Thoracic aorta (tissue), 2 donors: ENCODE measurements around the gene CTNNBIP1. TPM values are rescaled to one million over a fixed set of nuclear protein-coding genes. Genes with fewer than 3 reads are reported as not detected.

Experiments
- ATAC-seq: fragments of 150-250 bp; one replicate; pipeline ENCODE4 v1.8.0; 2017; ENCODE audit warnings: low read depth; ENCODE audit not compliant: insufficient number of reproducible peaks, low FRiP score
- DNase-seq: peaks from one replicate; pipeline ENCODE4 v3.0.0-alpha.2; 2020; ENCODE audit warnings: low spot score
- H3K27ac ChIP-seq, 2 donors: fragments of 200-600 bp; sonication (generic); 1 replicate in 1 of 2; 2 replicates in 1 of 2; pipeline ENCODE4 v1.5.1; 2016; ENCODE audit warnings: mild to moderate bottlenecking in 2 of 2, moderate library complexity in 2 of 2
- H3K27me3 ChIP-seq: fragments of 200-600 bp; sonication (generic); replicated peaks from 2 replicates; pipeline ENCODE4 v1.6.0; 2016; ENCODE audit warnings: mild to moderate bottlenecking; ENCODE audit not compliant: insufficient read depth
- H3K36me3 ChIP-seq: fragments of 200-600 bp; sonication (generic); one replicate; pipeline ENCODE4 v1.5.1; 2016
- H3K4me1 ChIP-seq, 2 donors: fragments of 200-600 bp; sonication (generic); 1 replicate in 1 of 2; 2 replicates in 1 of 2; pipeline versions ENCODE4 v1.5.1 to v1.6.0; 2016; ENCODE audit warnings: low read depth in 2 of 2, mild to moderate bottlenecking in 1 of 2; ENCODE audit not compliant: control insufficient read depth in 1 of 2
- H3K4me3 ChIP-seq: fragments of 200-600 bp; sonication (generic); 2 replicates; pipeline ENCODE4 v1.5.1; 2016; ENCODE audit warnings: mild to moderate bottlenecking
- H3K9me3 ChIP-seq: fragments of 200-600 bp; sonication (generic); 2 replicates; pipeline ENCODE4 v1.5.1; 2016
- total RNA-seq, 2 donors: library from RNA; depleted of rRNA; stranded (reverse); fragments of >200 nt; gene quantifications; one replicate each; pipeline versions ENCODE4 v1.1.0 to v1.2.3, GENCODE V29; 2016
- TF ChIP-seq, protein P1 (sequence below): fragments of 200-600 bp; sonication (generic); IDR thresholded peaks from one replicate; pipeline ENCODE4 v1.5.1; 2019; ENCODE audit warnings: antibody characterized with exemption

CTNNBIP1 gene
- total RNA-seq, 2 donors from 2014 or later: 13.4 to 22.3 TPM

DNA sequence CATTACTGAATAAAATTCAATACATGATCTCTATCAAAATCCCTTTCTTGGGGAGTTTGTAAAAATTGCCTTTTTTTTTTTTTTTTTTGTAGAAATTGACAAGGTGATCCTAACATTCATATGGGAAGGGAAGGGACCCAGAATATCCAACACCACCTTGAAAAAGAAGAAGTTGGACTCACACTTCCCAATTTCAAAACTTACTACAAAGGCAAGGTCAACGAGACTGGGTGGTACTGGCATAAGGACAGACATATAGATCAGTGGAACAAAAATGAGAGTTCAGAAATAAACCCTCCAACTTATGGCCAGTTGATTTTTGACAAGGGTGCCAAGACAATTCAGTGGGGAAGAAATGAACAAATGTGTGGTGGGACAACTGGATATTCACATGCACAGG lies 54.9 kb downstream of the CTNNBIP1 start:
- TF ChIP-seq, protein P1, sequence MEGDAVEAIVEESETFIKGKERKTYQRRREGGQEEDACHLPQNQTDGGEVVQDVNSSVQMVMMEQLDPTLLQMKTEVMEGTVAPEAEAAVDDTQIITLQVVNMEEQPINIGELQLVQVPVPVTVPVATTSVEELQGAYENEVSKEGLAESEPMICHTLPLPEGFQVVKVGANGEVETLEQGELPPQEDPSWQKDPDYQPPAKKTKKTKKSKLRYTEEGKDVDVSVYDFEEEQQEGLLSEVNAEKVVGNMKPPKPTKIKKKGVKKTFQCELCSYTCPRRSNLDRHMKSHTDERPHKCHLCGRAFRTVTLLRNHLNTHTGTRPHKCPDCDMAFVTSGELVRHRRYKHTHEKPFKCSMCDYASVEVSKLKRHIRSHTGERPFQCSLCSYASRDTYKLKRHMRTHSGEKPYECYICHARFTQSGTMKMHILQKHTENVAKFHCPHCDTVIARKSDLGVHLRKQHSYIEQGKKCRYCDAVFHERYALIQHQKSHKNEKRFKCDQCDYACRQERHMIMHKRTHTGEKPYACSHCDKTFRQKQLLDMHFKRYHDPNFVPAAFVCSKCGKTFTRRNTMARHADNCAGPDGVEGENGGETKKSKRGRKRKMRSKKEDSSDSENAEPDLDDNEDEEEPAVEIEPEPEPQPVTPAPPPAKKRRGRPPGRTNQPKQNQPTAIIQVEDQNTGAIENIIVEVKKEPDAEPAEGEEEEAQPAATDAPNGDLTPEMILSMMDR: no peak
- Histone ChIP-seq H3K9me3 (peaks cover 4% of the 10 kb centered on the region), H3K36me3 (peaks cover 6% of the 10 kb centered on the region), H3K27me3 (no peaks in the 10 kb centered on the region), H3K27ac (no peak overlapping the region), H3K4me1 (peaks cover 0 to 11% of the 10 kb centered on the region in 2 donors), H3K4me3 (no peak overlapping the region)
- DNase-seq (no peak), ATAC-seq (no peak)

DNA sequence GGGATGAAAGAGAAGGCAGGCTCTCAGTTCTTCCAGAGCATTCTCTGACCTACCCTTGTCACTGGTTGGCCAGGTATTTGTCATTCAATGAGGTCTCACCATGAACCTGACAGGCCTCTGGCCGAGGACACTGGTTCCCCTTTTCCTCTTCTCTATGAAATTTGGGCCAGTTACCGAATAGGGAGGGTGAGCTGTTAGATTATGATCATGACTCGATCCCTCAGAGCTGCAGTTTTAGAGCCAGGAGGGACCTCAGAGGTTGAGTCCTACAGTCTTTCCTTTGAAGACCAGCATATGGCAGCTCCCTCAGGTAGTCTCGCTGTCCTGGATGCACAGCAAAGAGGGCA lies 56.8 kb downstream of the CTNNBIP1 start:
- no peaks in the 10 kb centered on the region for H3K27me3 ChIP-seq
- peaks cover 4% of the 10 kb centered on the region for H3K9me3 ChIP-seq
- H3K4me3 ChIP-seq: no peak overlapping the region
- no peak for DNase-seq
- H3K36me3 ChIP-seq: peaks cover 14% of the 10 kb centered on the region
- peaks cover 0 to 11% of the 10 kb centered on the region in 2 donors for H3K4me1 ChIP-seq
- TF ChIP-seq, protein P1: no peak
- ATAC-seq: no peak
- H3K27ac ChIP-seq: no peak overlapping the region

DNA sequence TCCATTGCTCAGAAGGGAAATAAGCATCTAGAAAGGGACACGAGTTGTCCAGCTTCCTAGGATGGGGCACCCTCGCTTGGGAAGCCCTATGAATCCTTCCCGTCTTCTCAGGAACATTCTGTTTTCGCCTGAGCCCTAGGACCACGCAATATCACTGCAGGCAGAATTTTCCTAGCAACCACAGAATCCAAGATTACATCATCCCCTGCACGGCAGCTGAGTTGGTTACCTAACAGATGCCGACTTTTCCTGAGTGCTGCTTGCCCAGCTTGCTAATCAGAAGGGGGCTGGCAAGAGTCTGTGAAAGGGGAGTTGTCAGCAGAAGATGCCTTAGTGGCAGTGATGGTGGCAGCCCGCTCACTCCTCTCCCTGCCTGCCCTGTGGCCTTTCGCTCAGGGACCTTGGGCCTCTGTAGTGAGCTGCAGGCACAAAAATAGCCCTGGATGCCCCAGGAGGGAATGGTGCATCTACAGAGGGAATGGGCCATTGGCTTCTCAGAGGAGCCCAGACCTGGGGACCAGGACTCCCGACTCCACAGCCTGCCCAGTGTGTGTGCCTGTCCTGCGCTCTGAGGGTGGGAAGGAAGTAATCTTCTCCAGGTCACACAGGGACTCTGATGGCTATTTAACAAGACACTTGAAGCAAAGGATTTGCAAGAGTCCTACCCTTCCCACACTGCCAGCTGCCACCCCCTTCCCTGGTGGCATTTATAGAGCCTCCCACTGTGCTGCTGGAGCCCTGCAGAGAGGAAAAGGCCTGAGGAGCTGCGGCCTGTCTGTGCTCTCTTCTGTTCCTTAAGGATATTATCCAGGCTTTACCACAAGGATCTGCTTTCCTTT lies 57.4 kb downstream of the CTNNBIP1 start:
- DNase-seq (no peak), ATAC-seq (no peak)
- Histone ChIP-seq H3K9me3 (peaks cover 4% of the 10 kb centered on the region), H3K27me3 (no peaks in the 10 kb centered on the region), H3K36me3 (peaks cover 14% of the 10 kb centered on the region), H3K27ac (peak overlapping the region; percentile 1 to 6), H3K4me1 (peaks cover 0 to 11% of the 10 kb centered on the region in 2 donors), H3K4me3 (no peak overlapping the region)
- TF ChIP-seq, protein P1: no peak

DNA sequence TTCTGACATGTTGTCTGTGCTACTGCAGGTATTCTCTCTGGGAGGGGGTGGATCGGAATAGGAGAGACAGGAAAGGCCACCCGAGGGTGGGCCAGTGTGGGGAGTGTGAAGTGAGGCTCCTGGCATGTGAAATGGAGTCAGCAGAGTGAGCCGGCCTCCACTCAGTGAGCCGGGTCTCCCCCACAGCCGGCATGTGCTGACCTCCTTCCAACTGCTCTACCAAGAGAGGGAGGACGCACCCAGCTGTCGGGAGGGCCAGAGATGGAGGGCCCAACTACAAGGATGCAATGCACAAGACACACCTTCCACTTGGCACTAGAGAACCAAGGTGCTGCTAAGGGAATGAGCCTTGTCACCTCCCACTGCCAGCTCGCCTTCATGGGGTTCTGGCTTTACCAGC lies 58.1 kb downstream of the CTNNBIP1 start:
- Histone ChIP-seq H3K4me1 (peaks cover 0 to 11% of the 10 kb centered on the region in 2 donors), H3K27me3 (no peaks in the 10 kb centered on the region), H3K9me3 (peaks cover 4% of the 10 kb centered on the region), H3K4me3 (no peak overlapping the region), H3K27ac (peak overlapping the region in 1 of 2 donors; percentile 1), H3K36me3 (peaks cover 14% of the 10 kb centered on the region)
- ATAC-seq: no peak
- TF ChIP-seq, protein P1: no peak
- DNase-seq: no peak

DNA sequence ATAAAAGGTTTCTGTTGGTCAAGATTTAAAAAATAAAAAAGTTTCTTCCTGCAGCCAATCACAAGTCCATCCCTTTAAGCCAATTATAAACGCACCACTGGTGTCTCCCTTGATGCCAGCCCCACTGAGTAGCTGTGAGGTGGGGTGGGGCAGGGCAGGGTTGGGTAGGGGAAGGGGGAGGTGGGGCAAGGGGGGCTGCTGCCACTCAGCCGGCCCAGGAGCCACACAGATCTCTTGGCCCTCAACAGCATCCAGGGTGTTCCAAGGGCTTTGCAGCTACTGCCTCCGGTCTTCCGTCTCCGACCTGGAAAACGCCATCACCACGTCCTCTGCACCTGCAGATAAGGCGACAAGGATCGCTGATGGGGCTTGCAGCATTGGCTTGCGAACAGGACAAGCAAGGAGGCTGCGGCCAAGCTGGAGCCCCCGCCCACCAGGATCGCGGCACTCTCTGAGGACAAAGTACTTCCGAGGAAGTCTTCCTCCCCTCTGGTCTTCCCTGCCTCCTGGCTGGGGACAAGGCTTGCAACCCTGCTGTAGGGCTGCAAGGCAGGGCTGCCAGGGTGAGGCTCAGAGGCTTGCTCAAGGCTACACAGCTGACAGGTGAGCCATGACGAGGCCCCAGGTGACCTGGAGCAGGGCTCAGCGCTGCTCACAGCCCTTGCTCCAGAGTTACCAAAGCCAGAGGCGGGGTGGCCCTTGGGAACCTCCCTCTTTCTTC lies 59.5 kb downstream of the CTNNBIP1 start:
- peaks cover 0 to 11% of the 10 kb centered on the region in 2 donors for H3K4me1 ChIP-seq
- no peaks in the 10 kb centered on the region for H3K27me3 ChIP-seq
- no peak overlapping the region for H3K4me3 ChIP-seq
- DNase-seq (no peak), ATAC-seq (no peak)
- H3K36me3 ChIP-seq: peaks cover 14% of the 10 kb centered on the region
- TF ChIP-seq, protein P1: no peak
- H3K27ac ChIP-seq: no peak overlapping the region
- peaks cover 4% of the 10 kb centered on the region for H3K9me3 ChIP-seq
